H1 (cell line): Measurements from ENCODE around the gene MDM4. TPM values are rescaled to one million over a fixed set of nuclear protein-coding genes. Genes with fewer than 3 reads are reported as not detected.
A peak's percentile ranks its signal among the peaks of the same experiment; 100 is the strongest.

ENCODE experiments used
- CTCF ChIA-PET: fragments of 300-600 bp; sonication (Branson Sonifier 250); formaldehyde crosslinking; loops from one replicate; lab custom pipeline; 2021; ENCODE audit not compliant: partially characterized antibody; lab: Charles Lee
- POLR2A ChIA-PET: fragments of 300-600 bp; sonication (Branson Sonifier 250); formaldehyde crosslinking; loops from one replicate; lab custom pipeline; 2021; ENCODE audit warnings: inconsistent platforms; ENCODE audit not compliant: partially characterized antibody; lab: Charles Lee
- DNase-seq, 2 experiments: peaks; one replicate each; pipeline versions ENCODE4 v3.0.0 to v3.0.0-alpha.2; 2010 to 2022; ENCODE audit warnings: low spot score in 2 of 2, low read depth in 1 of 2, mixed read lengths in 1 of 2
- FAIRE-seq: peaks from 2 replicates; lab custom pipeline; 2011; peaks lifted over from hg19 to GRCh38; lab: Jason Lieb, UNC
- H2AFZ ChIP-seq: 2 replicates; pipeline ENCODE4 v1.8.1; 2012; ENCODE audit warnings: low read length, inconsistent platforms
- H2AK5ac ChIP-seq: 2 replicates; pipeline ENCODE4 v1.6.1; 2013; ENCODE audit warnings: low read depth, low read length
- H2BK120ac ChIP-seq: replicated peaks from 2 replicates; pipeline ENCODE3; 2013; ENCODE audit warnings: low read depth, low read length, inconsistent platforms
- H2BK12ac ChIP-seq: 2 replicates; pipeline ENCODE4 v1.6.1; 2013; ENCODE audit warnings: low read depth, low read length
- H2BK15ac ChIP-seq: 2 replicates; pipeline ENCODE4 v1.6.1; 2013; ENCODE audit warnings: low read length
- H2BK20ac ChIP-seq: 2 replicates; pipeline ENCODE4 v1.6.1; 2013; ENCODE audit warnings: low read length
- H2BK5ac ChIP-seq: 2 replicates; pipeline ENCODE4 v1.6.1; 2013; ENCODE audit warnings: low read depth, low read length
- H3K14ac ChIP-seq: 2 replicates; pipeline ENCODE4 v1.6.1; 2013; ENCODE audit warnings: inconsistent platforms; ENCODE audit not compliant: insufficient read length
- H3K18ac ChIP-seq: 2 replicates; pipeline ENCODE4 v1.6.1; 2013; ENCODE audit warnings: low read length; ENCODE audit errors: extremely low read depth
- H3K23ac ChIP-seq: 2 replicates; pipeline ENCODE4 v1.6.1; 2013; ENCODE audit warnings: inconsistent platforms; ENCODE audit not compliant: insufficient read length
- H3K23me2 ChIP-seq: 2 replicates; pipeline ENCODE4 v1.6.1; 2013; ENCODE audit warnings: low read depth, low read length
- H3K27ac ChIP-seq: 2 replicates; pipeline ENCODE4 v1.6.1; 2011; ENCODE audit warnings: low read depth, low read length, inconsistent platforms
- H3K27me3 ChIP-seq, 4 experiments: replicated peaks in 1 of 4; 1 replicate in 1 of 4; 2 replicates in 3 of 4; pipeline versions ENCODE4 v1.6.1 to v1.8.1; 2011 to 2013; ENCODE audit warnings: low read length in 3 of 4, mild to moderate bottlenecking in 3 of 4, inconsistent platforms in 2 of 4, mixed read lengths in 2 of 4, moderate library complexity in 1 of 4; ENCODE audit not compliant: control insufficient read depth in 3 of 4, insufficient read depth in 3 of 4; ENCODE audit errors: extremely low read depth in 1 of 4
- H3K36me3 ChIP-seq, 4 experiments: 2 replicates each; pipeline versions ENCODE4 v1.6.1 to v1.8.1; 2011 to 2013; ENCODE audit warnings: mild to moderate bottlenecking in 4 of 4, low read length in 3 of 4, moderate library complexity in 2 of 4, control low read depth in 1 of 4, inconsistent platforms in 1 of 4; ENCODE audit not compliant: insufficient read depth in 4 of 4, control insufficient read depth in 2 of 4
- H3K4ac ChIP-seq: replicated peaks from 2 replicates; pipeline ENCODE3; 2013; ENCODE audit warnings: low read length, low read depth, mixed read lengths, inconsistent platforms; ENCODE audit not compliant: insufficient read length
- H3K4me1 ChIP-seq, 4 experiments: replicated peaks in 1 of 4; 1 replicate in 1 of 4; 2 replicates in 3 of 4; pipeline versions ENCODE4 v1.6.1 to v1.8.1; 2011 to 2013; ENCODE audit warnings: low read length in 3 of 4, inconsistent platforms in 2 of 4, mixed read lengths in 1 of 4; ENCODE audit not compliant: insufficient read depth in 4 of 4, control insufficient read depth in 3 of 4
- H3K4me2 ChIP-seq, 2 experiments: 2 replicates each; pipeline versions ENCODE4 v1.6.1 to v1.8.1; 2011 to 2013; ENCODE audit warnings: low read depth in 2 of 2, low read length in 2 of 2, control low read depth in 1 of 2, inconsistent platforms in 1 of 2, mild to moderate bottlenecking in 1 of 2; ENCODE audit not compliant: insufficient read depth in 1 of 2
- H3K4me3 ChIP-seq, 4 experiments: fragments of 200-600, 300-600 bp in 1 of 4; sonication (generic), shearing (Covaris generic), sonication (Bioruptor Twin) in 1 of 4; 2 replicates each; pipeline versions ENCODE4 v1.5.1 to v1.8.1; 2011 to 2016; ENCODE audit warnings: low read length in 4 of 4, low read depth in 3 of 4, control low read depth in 2 of 4, inconsistent platforms in 2 of 4, mild to moderate bottlenecking in 2 of 4, mixed read lengths in 1 of 4, moderate library complexity in 1 of 4; ENCODE audit not compliant: insufficient read depth in 2 of 4; ENCODE audit errors: extremely low read depth in 1 of 4
- H3K56ac ChIP-seq: replicated peaks from 2 replicates; pipeline ENCODE3; 2013; ENCODE audit warnings: low read depth, mild to moderate bottlenecking, mixed read lengths, low read length, inconsistent platforms; ENCODE audit not compliant: insufficient read length
- H3K79me1 ChIP-seq: 2 replicates; pipeline ENCODE4 v1.6.1; 2013; ENCODE audit warnings: low read depth, low read length, control low read depth
- H3K79me2 ChIP-seq, 2 experiments: 2 replicates each; pipeline versions ENCODE4 v1.6.1 to v1.8.1; 2012 to 2013; ENCODE audit warnings: low read length in 2 of 2, mild to moderate bottlenecking in 2 of 2, inconsistent platforms in 1 of 2; ENCODE audit not compliant: insufficient read depth in 2 of 2, control insufficient read depth in 1 of 2
- H3K9ac ChIP-seq, 4 experiments: replicated peaks in 1 of 4; 1 replicate in 1 of 4; 2 replicates in 3 of 4; pipeline versions ENCODE4 v1.6.1 to v1.8.1; 2011 to 2013; ENCODE audit warnings: low read depth in 3 of 4, low read length in 3 of 4, control low read depth in 2 of 4, mild to moderate bottlenecking in 2 of 4, moderate library complexity in 2 of 4, inconsistent platforms in 1 of 4; ENCODE audit errors: extremely low read depth in 1 of 4
- H3K9me3 ChIP-seq, 2 experiments: 2 replicates each; pipeline versions ENCODE4 v1.6.1 to v1.8.1; 2012 to 2013; ENCODE audit warnings: mild to moderate bottlenecking in 2 of 2, moderate library complexity in 2 of 2, control low read depth in 1 of 2, inconsistent platforms in 1 of 2, low read depth in 1 of 2, low read length in 1 of 2, mixed read lengths in 1 of 2; ENCODE audit not compliant: insufficient read depth in 2 of 2
- H4K20me1 ChIP-seq, 2 experiments: replicated peaks in 1 of 2; 2 replicates each; pipeline versions ENCODE3 to v1.8.1; 2011 to 2013; ENCODE audit warnings: inconsistent platforms in 2 of 2, low read length in 2 of 2, mild to moderate bottlenecking in 1 of 2; ENCODE audit not compliant: insufficient read depth in 2 of 2, control insufficient read depth in 1 of 2
- H4K5ac ChIP-seq: 2 replicates; pipeline ENCODE4 v1.6.1; 2013; ENCODE audit warnings: low read length, low read depth, mixed read lengths, inconsistent platforms; ENCODE audit not compliant: insufficient read length
- H4K8ac ChIP-seq: 2 replicates; pipeline ENCODE4 v1.8.0; 2013; ENCODE audit warnings: mild to moderate bottlenecking, moderate library complexity, low read length, inconsistent platforms; ENCODE audit not compliant: insufficient read depth; ENCODE audit errors: extremely low read depth
- H4K91ac ChIP-seq: replicated peaks from 2 replicates; pipeline ENCODE3; 2013; ENCODE audit warnings: low read length, mixed read lengths, inconsistent platforms; ENCODE audit not compliant: insufficient read length
- BACH1 ChIP-seq: IDR thresholded peaks from 2 replicates; pipeline ENCODE4 v1.6.1; 2012; ENCODE audit warnings: low read length, improper control_type of control experiment
- CBX8 ChIP-seq: fragments of 300-800, 300-1000 bp; sonication (generic); IDR thresholded peaks from 2 replicates; pipeline ENCODE4 v1.7.1; 2016; ENCODE audit warnings: low read depth, low read length, borderline replicate concordance
- JUND ChIP-seq: IDR thresholded peaks from 2 replicates; pipeline ENCODE4 v1.6.1; 2011; ENCODE audit warnings: mild to moderate bottlenecking, improper control_type of control experiment, low read length
- MAX ChIP-seq: IDR thresholded peaks from 2 replicates; pipeline ENCODE4 v1.6.1; 2012; ENCODE audit warnings: inconsistent platforms
- POLR2A ChIP-seq, 2 experiments: IDR thresholded peaks; 1 replicate in 1 of 2; 2 replicates in 1 of 2; pipeline ENCODE4 v1.6.1; 2011; ENCODE audit warnings: low read depth in 2 of 2, low read length in 2 of 2, mild to moderate bottlenecking in 2 of 2; ENCODE audit errors: control extremely low read depth in 1 of 2
- RAD21 ChIP-seq, 2 experiments: IDR thresholded peaks in 1 of 2; conservative IDR thresholded peaks in 1 of 2; 2 replicates each; pipeline ENCODE4 v1.6.1; 2011; ENCODE audit warnings: low read depth in 2 of 2, low read length in 2 of 2, improper control_type of control experiment in 1 of 2, inconsistent platforms in 1 of 2, mild to moderate bottlenecking in 1 of 2, moderate library complexity in 1 of 2
- RFX5 ChIP-seq: IDR thresholded peaks from 2 replicates; pipeline ENCODE4 v1.6.1; 2011; ENCODE audit warnings: low read depth, low read length, improper control_type of control experiment, borderline replicate concordance
- RXRA ChIP-seq: IDR thresholded peaks from 2 replicates; pipeline ENCODE4 v1.6.1; 2011; ENCODE audit warnings: low read depth, mild to moderate bottlenecking, low read length, moderate library complexity; ENCODE audit not compliant: insufficient read depth
- SAP30 ChIP-seq: fragments of 300-600 bp; sonication (generic); IDR thresholded peaks from 2 replicates; pipeline ENCODE4 v1.7.1; 2012; ENCODE audit warnings: low read length, moderate library complexity, mild to moderate bottlenecking, inconsistent platforms; ENCODE audit not compliant: insufficient read depth, insufficient replicate concordance
- SIRT6 ChIP-seq: IDR thresholded peaks from one replicate; pipeline ENCODE4 v1.7.1; 2012; ENCODE audit warnings: low read length, inconsistent platforms
- TAF1 ChIP-seq: IDR thresholded peaks from 2 replicates; pipeline ENCODE4 v1.6.1; 2011; ENCODE audit warnings: mild to moderate bottlenecking, low read depth, low read length
- WGBS, 2 experiments: shearing (Covaris generic) in 1 of 2; methylation state at CpG; one replicate each; pipeline versions ENCODE4 v1.1.6 to v1.1.7; 2013 to 2015; ENCODE audit warnings: low lambda C conversion rate in 2 of 2, mixed read lengths in 2 of 2, inconsistent platforms in 1 of 2, low coverage in 1 of 2, missing lambda C conversion rate in 1 of 2; ENCODE audit not compliant: insufficient replicate concordance in 2 of 2, insufficient coverage in 1 of 2, insufficient read length in 1 of 2; ENCODE audit errors: extremely low coverage in 1 of 2, missing lambda C conversion rate in 1 of 2; 5-methylcytosine and 5-hydroxymethylcytosine counted together
- polyA plus RNA-seq, 7 experiments: library from polyadenylated mRNA; depleted of rRNA in 3 of 7; stranded (reverse) in 5 of 7; unstranded in 2 of 7; fragments of >200 nt in 5 of 7; fragments of 200-250 nt in 2 of 7; gene quantifications; 1 replicate in 5 of 7; 2 replicates in 1 of 7; 4 replicates in 1 of 7; pipeline versions ENCODE4 v1.2.1 to v1.2.3, GENCODE V29; 2011 to 2013; ENCODE audit warnings: missing spikeins in 2 of 7, mixed read lengths in 2 of 7
- total RNA-seq: library from RNA; stranded (reverse); fragmentation: NEBNext Ultra II Directional; extraction: Animal tissue kit (Norgen Biotek cat#: 25700); gene quantifications from 2 replicates; pipeline ENCODE4 v1.2.1, GENCODE V29; 2021

MDM4 gene
- total and polyA plus RNA-seq, 2 of the 8 experiments (the other 6 are each of a cell fraction or from before 2014, with no cell fraction given) = 10.8 to 84.9 TPM

- Histone ChIP-seq H2BK15ac (no peak overlapping the region), H3K79me2 (no peaks in the 10 kb centered on the region), H3K9me3 (no peaks in the 10 kb centered on the region), H2AFZ (no peak overlapping the region), H3K4ac (no peak overlapping the region), H3K27ac (peak overlapping the region; percentile 4; the same call in 1 of the 2 replicates), H4K8ac (no peak overlapping the region), H3K23me2 (no peaks in the 10 kb centered on the region), H3K18ac (no peak overlapping the region), H4K91ac (no peak overlapping the region), H2BK20ac (no peak overlapping the region), H3K4me2 (peak overlapping the region; percentile 6 to 45), H3K9ac (no peak overlapping the region), H3K14ac (no peak overlapping the region), H2AK5ac (no peak overlapping the region), H2BK5ac (no peak overlapping the region), H2BK12ac (no peak overlapping the region), H2BK120ac (no peak overlapping the region), H3K27me3 (no peaks in the 10 kb centered on the region; a peak in 1 of 7 replicates), H4K5ac (no peak overlapping the region), H4K20me1 (peaks cover 0 to 2% of the 10 kb centered on the region in 2 experiments), H3K79me1 (no peaks in the 10 kb centered on the region; the same call in 1 of the 2 replicates), H3K36me3 (no peaks in the 10 kb centered on the region; a peak in 1 of 8 replicates), H3K4me1 (peaks cover 3 to 24% (median 13%) of the 10 kb centered on the region in 4 experiments; a peak in 6 of 7 replicates), H3K4me3 (peak overlapping the region in 1 of 4 experiments; percentile 34; a peak in 2 of 8 replicates), H3K56ac (no peak overlapping the region), H3K23ac (no peak overlapping the region)
- DNase-seq = peak in 1 of 2 experiments; percentile 63
- ChIA-PET CTCF (interaction anchor here (0.7 to 28.0 kb wide), 68 partner anchors 10 to 488 kb away, joined by 3 to 397 read pairs (median 5); partner anchors contain the start of genes LRRN2 and PIK3C2B), POLR2A (interaction anchor here (0.9 to 1.9 kb wide), 12 partner anchors 8 to 241 kb away, joined by 3 to 6 read pairs (median 4); partner anchors contain the start of genes MDM4 and PIK3C2B)
- FAIRE-seq = peak; percentile 73
- 17% methylated on average over 13 of the region's 13 CpGs; no CpG with 5 or more reads in 1 of the 2 experiments for WGBS, 2 experiments
- TF ChIP-seq BACH1 (no peak), JUND (no peak), RAD21 (IDR thresholded peaks at IDR 0.05 in 1 of 2, conservative IDR thresholded peaks at IDR 0.05 in 1 of 2; ENCODE audit: low read depth in 2 of 2, low read length in 2 of 2) (peak; percentile 84 to 89), SIRT6 (no peak), CBX8 (no peak), MAX (peak; percentile 60; the same call in 1 of the 2 replicates), RXRA (no peak), POLR2A (IDR thresholded peaks at IDR 0.05; ENCODE audit: control extremely low read depth in 1 of 2, low read depth in 2 of 2, low read length in 2 of 2) (no peak), TAF1 (no peak), RFX5 (no peak), SAP30 (no peak)
Measured at GRCh38 chr1:204565617-204566582, 49.7 kb downstream of the MDM4 start.
